Activated naive CD8-positive, alpha-beta T cell treated with anti-CD3 and anti-CD28 coated beads, Interleukin-2, amount 50 U/mL, for 24 hours (primary cell): ENCODE results near the gene NRXN3.
"Not testable (repeated sequence)": the region's sequence is repeated elsewhere in the genome, so short reads cannot be mapped to it uniquely, and the experiment has no call there.

Experiments
- ATAC-seq: fragments of 150-1000 bp; cut with Tn5 transposase; one replicate; pipeline ENCODE4 v1.10.0; 2021
- DNase-seq: peaks from one replicate; pipeline ENCODE4 v3.0.0; 2021
- H3K27ac Mint-ChIP-seq: one replicate; pipeline ENCODE4 v1.8.0; 2021; ENCODE audit warnings: mild to moderate bottlenecking, mixed read lengths
- H3K27me3 Mint-ChIP-seq: one replicate; pipeline ENCODE4 v1.8.0; 2021; ENCODE audit warnings: mixed read lengths
- H3K36me3 Mint-ChIP-seq: one replicate; pipeline ENCODE4 v1.8.0; 2021; ENCODE audit warnings: low read depth, mixed read lengths
- H3K4me1 Mint-ChIP-seq: one replicate; pipeline ENCODE4 v1.8.0; 2021; ENCODE audit warnings: mixed read lengths
- H3K4me3 Mint-ChIP-seq: one replicate; pipeline ENCODE4 v1.8.0; 2021; ENCODE audit warnings: mild to moderate bottlenecking, moderate library complexity, mixed read lengths
- H3K9me3 Mint-ChIP-seq: one replicate; pipeline ENCODE4 v1.8.0; 2021; ENCODE audit warnings: mixed read lengths

NRXN3 gene

GRCh38 chr14:79767251-79767650 is 1597.1 kb downstream of the NRXN3 start:
- DNase-seq (no peak), ATAC-seq (no peak)
- no peak overlapping the region for H3K4me3 Mint-ChIP-seq
- peaks cover 11% of the 10 kb centered on the region for H3K9me3 Mint-ChIP-seq
- peaks cover 2% of the 10 kb centered on the region for H3K27me3 Mint-ChIP-seq
- no peak overlapping the region for H3K27ac Mint-ChIP-seq
- H3K4me1 Mint-ChIP-seq: no peaks in the 10 kb centered on the region
- no peaks in the 10 kb centered on the region for H3K36me3 Mint-ChIP-seq

- H3K4me3 Mint-ChIP-seq, DNase-seq, H3K4me1 Mint-ChIP-seq, H3K36me3 Mint-ChIP-seq, ATAC-seq, H3K27me3 Mint-ChIP-seq, H3K27ac Mint-ChIP-seq: not testable (repeated sequence)
- peaks cover 11% of the 10 kb centered on the region for H3K9me3 Mint-ChIP-seq
These were observed 1597.5 kb downstream of the NRXN3 start for GRCh38 chr14:79767721-79768120.

GRCh38 chr14:79781882-79782281 is 1611.7 kb downstream of the NRXN3 start:
- no peaks in the 10 kb centered on the region for H3K36me3 Mint-ChIP-seq
- ATAC-seq (no peak), DNase-seq (no peak)
- H3K27ac Mint-ChIP-seq: no peak overlapping the region
- H3K27me3 Mint-ChIP-seq: no peaks in the 10 kb centered on the region
- H3K4me3 Mint-ChIP-seq: no peak overlapping the region
- H3K4me1 Mint-ChIP-seq: no peaks in the 10 kb centered on the region
- peaks cover 4% of the 10 kb centered on the region for H3K9me3 Mint-ChIP-seq

GRCh38 chr14:79783041-79783440 is 1612.9 kb downstream of the NRXN3 start:
- ATAC-seq: no peak
- H3K4me1 Mint-ChIP-seq: no peaks in the 10 kb centered on the region
- no peak overlapping the region for H3K27ac Mint-ChIP-seq
- H3K36me3 Mint-ChIP-seq: no peaks in the 10 kb centered on the region
- DNase-seq: no peak
- no peaks in the 10 kb centered on the region for H3K27me3 Mint-ChIP-seq
- H3K4me3 Mint-ChIP-seq: no peak overlapping the region
- H3K9me3 Mint-ChIP-seq: no peaks in the 10 kb centered on the region

- no peaks in the 10 kb centered on the region for H3K9me3 Mint-ChIP-seq
- no peaks in the 10 kb centered on the region for H3K4me1 Mint-ChIP-seq
- no peaks in the 10 kb centered on the region for H3K36me3 Mint-ChIP-seq
- no peak for ATAC-seq
- no peaks in the 10 kb centered on the region for H3K27me3 Mint-ChIP-seq
- no peak overlapping the region for H3K4me3 Mint-ChIP-seq
- no peak for DNase-seq
- no peak overlapping the region for H3K27ac Mint-ChIP-seq
These were observed 1616.3 kb downstream of the NRXN3 start for GRCh38 chr14:79786522-79786921.

- H3K9me3 Mint-ChIP-seq: no peaks in the 10 kb centered on the region
- no peak overlapping the region for H3K27ac Mint-ChIP-seq
- ATAC-seq: no peak
- H3K27me3 Mint-ChIP-seq: no peaks in the 10 kb centered on the region
- H3K36me3 Mint-ChIP-seq: no peaks in the 10 kb centered on the region
- DNase-seq: no peak
- no peaks in the 10 kb centered on the region for H3K4me1 Mint-ChIP-seq
- no peak overlapping the region for H3K4me3 Mint-ChIP-seq
These were observed 1618.2 kb downstream of the NRXN3 start for GRCh38 chr14:79788346-79788745.

- Mint-ChIP-seq H3K4me3 (no peak overlapping the region), H3K27ac (no peak overlapping the region), H3K27me3 (no peaks in the 10 kb centered on the region), H3K9me3 (no peaks in the 10 kb centered on the region), H3K4me1 (no peaks in the 10 kb centered on the region), H3K36me3 (no peaks in the 10 kb centered on the region)
- no peak for ATAC-seq
- DNase-seq: no peak
These were observed 1621.0 kb downstream of the NRXN3 start for GRCh38 chr14:79791055-79791732.

- Mint-ChIP-seq H3K4me3 (no peak overlapping the region), H3K27ac (no peak overlapping the region), H3K4me1 (no peaks in the 10 kb centered on the region), H3K36me3 (no peaks in the 10 kb centered on the region), H3K9me3 (no peaks in the 10 kb centered on the region), H3K27me3 (no peaks in the 10 kb centered on the region)
- ATAC-seq (no peak), DNase-seq (no peak)
These were observed 1631.9 kb downstream of the NRXN3 start for GRCh38 chr14:79802093-79802492.

- ATAC-seq: no peak
- Mint-ChIP-seq H3K9me3 (no peaks in the 10 kb centered on the region), H3K4me1 (no peaks in the 10 kb centered on the region), H3K4me3 (no peak overlapping the region), H3K27me3 (no peaks in the 10 kb centered on the region), H3K36me3 (no peaks in the 10 kb centered on the region), H3K27ac (no peak overlapping the region)
- no peak for DNase-seq
These were observed 1635.5 kb downstream of the NRXN3 start for GRCh38 chr14:79805636-79806035.

- Mint-ChIP-seq H3K27ac (no peak overlapping the region), H3K4me1 (no peaks in the 10 kb centered on the region), H3K4me3 (no peak overlapping the region), H3K27me3 (no peaks in the 10 kb centered on the region), H3K9me3 (peaks cover 4% of the 10 kb centered on the region), H3K36me3 (no peaks in the 10 kb centered on the region)
- DNase-seq: no peak
- no peak for ATAC-seq
These were observed 1639.9 kb downstream of the NRXN3 start for GRCh38 chr14:79809849-79810612.

GRCh38 chr14:79820866-79821535 is 1650.8 kb downstream of the NRXN3 start:
- ATAC-seq (no peak), DNase-seq (no peak)
- H3K27ac Mint-ChIP-seq: no peak overlapping the region
- no peak overlapping the region for H3K4me3 Mint-ChIP-seq
- H3K4me1 Mint-ChIP-seq: no peaks in the 10 kb centered on the region
- peaks cover 6% of the 10 kb centered on the region for H3K9me3 Mint-ChIP-seq
- H3K27me3 Mint-ChIP-seq: no peaks in the 10 kb centered on the region
- no peaks in the 10 kb centered on the region for H3K36me3 Mint-ChIP-seq

GRCh38 chr14:79822034-79822433 is 1651.9 kb downstream of the NRXN3 start:
- peaks cover 10% of the 10 kb centered on the region for H3K9me3 Mint-ChIP-seq
- no peaks in the 10 kb centered on the region for H3K27me3 Mint-ChIP-seq
- no peaks in the 10 kb centered on the region for H3K36me3 Mint-ChIP-seq
- no peak for ATAC-seq
- no peak overlapping the region for H3K4me3 Mint-ChIP-seq
- no peaks in the 10 kb centered on the region for H3K4me1 Mint-ChIP-seq
- no peak for DNase-seq
- H3K27ac Mint-ChIP-seq: no peak overlapping the region

GRCh38 chr14:79825046-79825521 is 1654.9 kb downstream of the NRXN3 start:
- DNase-seq (no peak), ATAC-seq (no peak)
- Mint-ChIP-seq H3K27me3 (peaks cover 3% of the 10 kb centered on the region), H3K4me3 (no peak overlapping the region), H3K36me3 (no peaks in the 10 kb centered on the region), H3K4me1 (no peaks in the 10 kb centered on the region), H3K9me3 (peaks cover 16% of the 10 kb centered on the region), H3K27ac (no peak overlapping the region)

- Mint-ChIP-seq H3K4me3 (no peak overlapping the region), H3K4me1 (no peaks in the 10 kb centered on the region), H3K9me3 (peaks cover 10% of the 10 kb centered on the region), H3K36me3 (no peaks in the 10 kb centered on the region), H3K27ac (no peak overlapping the region), H3K27me3 (peaks cover 3% of the 10 kb centered on the region)
- DNase-seq (no peak), ATAC-seq (no peak)
These were observed 1656.2 kb downstream of the NRXN3 start for GRCh38 chr14:79826362-79826761.
